Ureter (tissue), 1 donor: Measurements from ENCODE around the gene RAC3. TPM values are rescaled to one million over a fixed set of nuclear protein-coding genes. Genes with fewer than 3 reads are reported as not detected.

Source experiments
- DNase-seq: peaks from one replicate; pipeline ENCODE4 v3.0.0-alpha.2; 2020; ENCODE audit warnings: low spot score
- total RNA-seq: library from RNA; stranded (reverse); gene quantifications from one replicate; pipeline ENCODE4 v1.2.4, GENCODE V29; 2023
- donor health status: DM: yes; HTN: yes; CAD: no.

Gene RAC3
- total RNA-seq, 1 donor from 2014 or later = 5.0 TPM

GRCh38 chr17:82012640-82013295 lies 18.7 kb upstream of the RAC3 start:
- DNase-seq = no peak

DNA sequence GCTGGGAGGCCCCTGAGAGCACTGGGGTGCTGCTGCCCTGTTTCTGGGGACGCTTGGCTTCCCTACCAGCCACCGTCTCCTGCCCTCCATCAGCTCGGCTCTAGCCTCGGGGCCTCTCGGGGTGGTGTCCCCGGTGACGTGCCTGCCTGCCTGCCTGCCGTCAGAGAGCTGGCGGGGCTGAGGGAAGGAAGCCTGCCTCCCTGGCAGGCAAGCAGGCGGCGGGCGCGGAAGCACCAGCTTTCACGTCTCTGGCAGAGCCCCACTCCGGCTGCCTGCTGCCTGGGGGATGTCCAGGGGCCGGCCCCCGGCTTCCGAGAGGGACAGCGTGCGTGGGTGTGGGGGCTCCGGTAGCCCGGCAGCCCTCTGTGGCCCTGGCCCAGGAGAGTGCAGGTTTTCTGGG lies 18.1 kb upstream of the RAC3 start:
- no peak for DNase-seq

DNA sequence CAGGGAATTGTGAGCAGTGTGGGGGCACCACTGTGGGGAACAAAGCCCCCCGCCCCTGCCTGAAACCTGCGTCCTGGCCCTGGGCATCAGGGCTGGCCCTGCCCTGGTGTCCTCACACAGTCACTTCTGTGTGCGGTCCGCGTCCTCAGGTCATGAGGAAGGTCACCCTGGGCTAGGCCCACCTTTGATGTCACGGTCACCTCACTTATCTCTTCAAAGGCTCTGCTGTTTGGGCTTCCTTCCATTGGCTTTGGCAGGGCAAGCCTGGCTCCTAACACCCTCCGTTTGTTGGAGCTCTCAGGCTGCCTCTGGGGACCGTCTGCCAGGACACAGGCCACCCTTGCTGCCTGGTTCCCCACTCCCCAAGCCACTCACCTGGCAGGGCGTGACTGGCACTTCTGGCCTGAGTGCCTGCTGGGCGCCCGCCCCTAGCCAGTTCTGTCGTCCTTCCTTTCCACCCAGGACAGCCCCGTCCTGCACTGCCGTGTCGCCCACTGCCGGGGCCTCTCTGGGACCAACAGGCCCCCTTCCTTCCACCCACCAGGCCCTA lies 17.6 kb upstream of the RAC3 start:
- DNase-seq = no peak

GRCh38 chr17:82014432-82014831 lies 17.0 kb upstream of the RAC3 start:
- no peak for DNase-seq

DNA sequence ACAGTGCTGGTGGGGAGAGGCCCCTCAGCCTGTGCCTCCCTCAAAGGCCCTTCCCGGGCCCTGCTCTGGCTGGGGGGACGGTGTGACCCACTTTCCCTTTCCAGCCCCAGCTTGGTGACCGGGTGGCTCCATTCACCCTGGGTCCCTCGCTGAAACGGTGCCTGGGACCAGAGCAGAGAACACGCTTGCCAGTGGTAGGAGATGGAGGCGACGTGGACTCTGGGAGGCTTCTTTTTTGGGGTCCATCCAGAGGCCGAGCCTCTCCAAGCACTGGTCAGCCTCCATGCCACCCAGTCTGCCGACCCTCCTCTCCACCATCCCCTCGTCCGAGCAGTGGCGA lies 16.5 kb upstream of the RAC3 start:
- DNase-seq = no peak

- DNase-seq = no peak
Measured at GRCh38 chr17:82015311-82015971, 16.0 kb upstream of the RAC3 start.

DNA sequence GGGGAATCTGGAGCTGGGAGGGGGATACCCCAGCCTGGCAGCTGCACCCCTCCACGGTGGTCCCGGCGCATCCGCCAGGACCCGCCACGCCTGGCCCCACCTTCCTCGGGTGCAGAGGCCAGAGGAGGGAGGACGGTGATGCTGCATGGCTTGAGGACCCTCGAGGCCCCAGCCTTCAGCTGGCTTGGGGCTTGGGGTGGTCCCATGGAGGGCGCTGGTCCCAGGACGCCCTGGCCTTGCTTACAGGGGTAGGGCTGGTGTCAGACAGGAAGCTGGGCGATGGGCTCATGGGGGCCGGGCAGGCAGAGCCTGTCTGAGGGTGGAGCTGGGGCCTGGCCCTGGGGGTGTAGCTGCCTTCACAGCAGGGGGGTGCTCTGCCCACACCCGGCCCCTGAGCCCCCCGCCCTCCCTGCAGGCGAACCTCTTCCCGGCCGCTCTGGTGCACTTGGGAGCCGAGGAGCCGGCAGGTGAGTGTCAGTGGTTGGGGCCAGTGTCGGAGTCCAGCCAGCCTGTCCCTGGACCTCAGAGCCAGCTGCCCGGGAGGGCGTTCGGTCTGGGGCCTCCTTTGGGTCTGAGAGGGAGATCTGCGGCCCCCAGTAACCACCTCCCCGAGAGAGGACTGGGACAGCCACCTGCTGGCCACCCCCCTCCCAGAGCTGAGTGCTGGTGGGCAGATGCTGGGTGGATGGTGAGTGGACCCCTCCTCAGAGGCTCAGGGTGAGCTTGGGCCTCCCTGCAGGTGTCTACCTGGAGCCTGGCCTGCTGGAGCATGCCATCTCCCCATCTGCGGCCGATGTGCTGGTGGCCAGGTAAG lies 15.2 kb upstream of the RAC3 start:
- no peak for DNase-seq

DNA sequence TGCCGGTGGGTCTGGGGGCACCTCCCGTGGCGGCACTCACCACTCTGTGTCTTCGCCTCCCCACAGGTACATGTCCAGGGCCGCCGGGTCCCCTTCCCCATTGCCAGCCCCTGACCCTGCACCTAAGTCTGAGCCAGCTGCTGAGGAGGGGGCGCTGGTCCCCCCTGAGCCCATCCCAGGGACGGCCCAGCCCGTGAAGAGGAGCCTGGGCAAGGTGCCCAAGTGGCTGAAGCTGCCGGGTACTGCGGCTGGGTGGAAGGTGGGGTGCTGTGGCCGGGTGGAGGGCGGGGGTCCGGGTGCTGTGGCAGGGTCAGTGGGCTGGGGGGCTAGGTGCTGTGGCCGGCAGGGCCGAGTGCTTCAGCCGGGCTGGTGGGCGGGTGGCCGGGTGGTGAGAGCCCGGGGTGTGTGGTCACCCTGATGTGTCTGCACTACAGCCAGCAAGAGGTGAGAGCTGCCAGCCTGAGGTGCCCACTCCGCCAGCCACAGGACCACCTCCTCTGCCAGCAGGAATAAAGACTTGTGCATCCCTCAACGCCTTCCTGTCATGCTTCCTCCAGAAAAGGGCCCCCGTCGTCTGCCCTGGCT lies 14.5 kb upstream of the RAC3 start:
- no peak for DNase-seq

DNA sequence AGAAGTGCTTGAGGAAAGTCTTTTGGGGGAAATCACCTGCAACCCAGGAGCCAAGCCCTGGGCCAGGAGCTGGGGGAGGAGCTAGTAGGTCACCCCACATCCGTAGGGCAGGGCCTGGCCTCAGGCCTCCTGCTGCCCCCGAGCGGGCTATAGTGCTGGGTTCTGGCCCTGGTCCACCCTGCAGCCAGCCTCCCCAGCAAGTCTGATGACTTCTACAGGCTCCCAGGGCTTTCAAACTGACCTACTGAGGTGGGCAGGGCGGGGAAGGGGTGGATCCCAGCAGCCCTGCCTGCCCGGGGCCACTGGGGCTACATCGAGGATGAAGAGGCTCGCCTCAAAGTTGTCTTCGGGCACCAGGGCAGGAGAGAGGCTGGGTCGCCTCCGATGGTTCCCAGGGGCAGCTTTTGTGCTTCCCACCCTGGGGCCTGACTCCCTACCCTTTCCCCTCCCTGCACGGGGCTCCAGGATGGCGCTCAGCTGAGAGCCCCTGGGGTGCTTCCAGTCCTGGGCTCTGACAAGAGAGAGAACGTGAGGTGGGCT lies 13.8 kb upstream of the RAC3 start:
- DNase-seq = no peak

DNA sequence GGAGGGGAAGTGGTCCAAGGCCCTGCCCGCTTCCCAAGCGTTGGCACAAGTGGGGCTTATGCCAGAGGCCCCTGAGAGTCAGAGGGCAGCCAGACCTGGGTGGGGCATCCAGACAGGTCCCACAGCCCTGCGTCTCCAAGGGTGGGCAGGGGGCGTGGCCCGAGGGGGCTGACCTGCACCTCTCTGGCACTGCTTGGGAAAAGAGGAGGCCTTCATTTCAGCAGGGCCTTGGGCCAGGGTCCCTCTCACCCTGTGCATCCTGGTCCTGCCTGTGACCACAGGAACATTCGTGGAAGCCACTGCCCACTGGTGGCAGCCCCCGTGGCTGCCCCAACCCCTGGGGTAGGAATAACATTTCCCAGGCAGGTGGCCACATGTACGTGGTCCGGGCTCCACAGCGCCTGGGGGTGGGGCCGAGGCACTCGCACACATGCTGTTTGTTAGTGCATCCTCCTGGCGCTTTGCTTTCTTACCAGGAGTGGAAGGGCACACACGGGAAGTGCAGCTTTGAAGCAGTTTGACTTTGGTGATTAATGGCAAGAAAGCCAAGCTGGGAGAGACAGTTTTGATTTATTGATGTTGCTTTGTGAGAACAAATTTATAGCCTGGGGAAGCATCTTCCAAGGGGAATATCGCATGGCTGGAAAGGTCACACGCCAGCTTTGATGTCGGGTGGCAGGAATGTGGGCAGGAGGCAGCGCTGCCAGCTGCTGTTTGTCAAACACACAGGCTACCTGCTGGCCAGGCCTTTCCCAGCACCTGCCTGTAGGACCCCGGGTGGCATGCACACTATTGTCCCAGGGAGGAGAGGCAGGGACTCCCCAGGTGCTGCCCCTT lies 13.1 kb upstream of the RAC3 start:
- DNase-seq = no peak

- no peak for DNase-seq
Measured at GRCh38 chr17:82018989-82019689, 12.3 kb upstream of the RAC3 start.

GRCh38 chr17:82019690-82020571 lies 11.5 kb upstream of the RAC3 start:
- no peak for DNase-seq

GRCh38 chr17:82020572-82021106 lies 10.8 kb upstream of the RAC3 start:
- DNase-seq = no peak

DNA sequence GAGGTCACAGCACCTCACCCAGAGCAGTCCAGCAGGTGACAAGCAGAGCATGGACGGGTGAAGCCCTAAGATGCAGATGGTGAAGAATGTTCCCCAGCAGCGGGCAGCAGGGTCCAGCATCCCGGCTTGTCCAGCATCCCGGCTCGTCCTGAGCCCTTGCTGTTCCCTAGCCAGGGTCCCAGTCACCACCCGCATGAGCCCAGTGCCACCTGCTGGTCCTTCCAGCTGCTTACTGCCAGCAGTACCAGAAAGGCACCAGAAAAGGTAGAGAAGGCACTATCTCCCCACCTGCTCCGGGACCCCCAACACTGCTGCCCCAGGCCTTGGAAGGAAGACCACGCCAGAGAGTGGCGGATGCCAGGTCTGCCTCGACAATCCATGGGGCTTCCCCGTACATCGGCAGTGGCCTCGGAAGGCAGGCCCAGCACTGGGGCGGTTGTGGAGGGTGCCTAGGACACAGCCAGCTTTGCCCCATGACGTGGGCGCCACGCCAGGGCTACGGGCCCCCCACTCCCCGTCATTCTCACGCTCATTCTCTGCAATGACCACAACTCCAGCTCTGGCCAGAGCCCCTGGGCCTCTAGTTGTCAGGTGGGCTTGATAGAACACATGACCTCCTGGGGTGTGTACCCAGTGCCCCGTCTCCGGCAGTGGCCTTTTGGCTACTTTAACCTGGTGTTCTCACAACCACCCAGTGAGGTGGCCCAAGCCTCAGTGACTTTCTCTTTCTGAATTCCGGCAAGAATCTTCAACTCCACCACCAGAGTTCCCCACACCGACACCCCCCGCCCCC lies 10.2 kb upstream of the RAC3 start:
- peak; percentile 84 for DNase-seq

GRCh38 chr17:82021900-82022309 lies 9.6 kb upstream of the RAC3 start:
- DNase-seq = no peak

- no peak for DNase-seq
Measured at GRCh38 chr17:82022310-82022980, 9.0 kb upstream of the RAC3 start, which contains the start of gene CENPX. Gene CENPX, minus strand, starts transcription at chr17:82022878. Its CDS starts 17 bp downstream, at chr17:82022861.

DNA sequence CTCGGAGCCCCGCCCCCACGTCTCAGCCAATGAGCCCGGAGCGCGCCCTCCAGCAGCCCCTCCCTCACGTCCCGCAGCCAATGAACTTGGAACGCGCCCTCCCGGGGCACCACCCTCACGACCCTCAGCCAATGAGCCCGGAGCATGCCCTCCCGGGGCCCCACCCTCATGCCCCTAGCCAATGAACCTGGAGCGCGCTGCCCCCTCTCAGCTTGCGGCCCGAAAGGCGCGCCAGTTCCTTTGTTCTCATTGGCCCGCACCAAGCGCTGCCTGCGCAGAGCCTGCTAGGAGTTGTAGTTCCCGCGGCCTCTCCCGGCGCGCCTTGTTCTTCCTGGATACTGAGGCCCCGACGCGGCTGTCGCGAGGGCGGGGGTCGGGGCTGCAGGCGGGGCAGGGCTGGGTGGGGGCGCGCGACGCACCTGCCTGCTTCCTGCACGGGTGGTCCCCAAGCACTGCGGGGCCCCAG lies 8.5 kb upstream of the RAC3 start, which contains the start of gene LRRC45:
LRRC45 (plus strand) TSS at position 325 of the 466 bp plus-strand sequence. CDS start 339 bp downstream, outside the sequence.
- DNase-seq = peak; percentile 100
